WI38 (cell line): ENCODE data around the gene TMEM131.

Source experiments
- H3K4me3 ChIP-seq: 2 replicates; pipeline ENCODE4 v1.5.1; 2011; ENCODE audit warnings: low read depth, mild to moderate bottlenecking, control low read depth, low read length
- TF ChIP-seq, protein P1 (sequence below): IDR thresholded peaks from 2 replicates; pipeline ENCODE4 v1.5.1; 2012; ENCODE audit warnings: low read depth, mild to moderate bottlenecking, control low read depth, low read length

Gene TMEM131

DNA sequence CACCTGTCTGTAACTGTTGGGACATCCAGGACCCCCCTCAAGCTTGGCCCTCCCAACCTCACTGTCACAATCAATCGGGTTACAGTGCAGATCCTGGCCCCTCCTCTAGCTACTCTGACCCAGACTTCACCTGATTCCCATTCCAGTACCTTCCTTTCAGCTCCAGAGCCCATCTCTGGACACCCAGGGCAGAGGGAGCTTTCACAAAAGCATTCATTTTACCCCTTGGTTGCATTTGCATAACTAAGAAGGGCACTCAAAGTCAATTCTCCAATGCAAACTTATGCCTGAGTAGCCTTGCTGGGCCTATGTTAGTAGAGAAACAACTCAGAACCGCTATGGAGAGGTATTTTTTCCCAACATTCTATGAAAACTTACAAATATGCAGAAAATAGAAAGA, 275.0 kb downstream of the TMEM131 start:
- TF ChIP-seq, protein P1, sequence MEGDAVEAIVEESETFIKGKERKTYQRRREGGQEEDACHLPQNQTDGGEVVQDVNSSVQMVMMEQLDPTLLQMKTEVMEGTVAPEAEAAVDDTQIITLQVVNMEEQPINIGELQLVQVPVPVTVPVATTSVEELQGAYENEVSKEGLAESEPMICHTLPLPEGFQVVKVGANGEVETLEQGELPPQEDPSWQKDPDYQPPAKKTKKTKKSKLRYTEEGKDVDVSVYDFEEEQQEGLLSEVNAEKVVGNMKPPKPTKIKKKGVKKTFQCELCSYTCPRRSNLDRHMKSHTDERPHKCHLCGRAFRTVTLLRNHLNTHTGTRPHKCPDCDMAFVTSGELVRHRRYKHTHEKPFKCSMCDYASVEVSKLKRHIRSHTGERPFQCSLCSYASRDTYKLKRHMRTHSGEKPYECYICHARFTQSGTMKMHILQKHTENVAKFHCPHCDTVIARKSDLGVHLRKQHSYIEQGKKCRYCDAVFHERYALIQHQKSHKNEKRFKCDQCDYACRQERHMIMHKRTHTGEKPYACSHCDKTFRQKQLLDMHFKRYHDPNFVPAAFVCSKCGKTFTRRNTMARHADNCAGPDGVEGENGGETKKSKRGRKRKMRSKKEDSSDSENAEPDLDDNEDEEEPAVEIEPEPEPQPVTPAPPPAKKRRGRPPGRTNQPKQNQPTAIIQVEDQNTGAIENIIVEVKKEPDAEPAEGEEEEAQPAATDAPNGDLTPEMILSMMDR = no peak
- no peak overlapping the region for H3K4me3 ChIP-seq

DNA sequence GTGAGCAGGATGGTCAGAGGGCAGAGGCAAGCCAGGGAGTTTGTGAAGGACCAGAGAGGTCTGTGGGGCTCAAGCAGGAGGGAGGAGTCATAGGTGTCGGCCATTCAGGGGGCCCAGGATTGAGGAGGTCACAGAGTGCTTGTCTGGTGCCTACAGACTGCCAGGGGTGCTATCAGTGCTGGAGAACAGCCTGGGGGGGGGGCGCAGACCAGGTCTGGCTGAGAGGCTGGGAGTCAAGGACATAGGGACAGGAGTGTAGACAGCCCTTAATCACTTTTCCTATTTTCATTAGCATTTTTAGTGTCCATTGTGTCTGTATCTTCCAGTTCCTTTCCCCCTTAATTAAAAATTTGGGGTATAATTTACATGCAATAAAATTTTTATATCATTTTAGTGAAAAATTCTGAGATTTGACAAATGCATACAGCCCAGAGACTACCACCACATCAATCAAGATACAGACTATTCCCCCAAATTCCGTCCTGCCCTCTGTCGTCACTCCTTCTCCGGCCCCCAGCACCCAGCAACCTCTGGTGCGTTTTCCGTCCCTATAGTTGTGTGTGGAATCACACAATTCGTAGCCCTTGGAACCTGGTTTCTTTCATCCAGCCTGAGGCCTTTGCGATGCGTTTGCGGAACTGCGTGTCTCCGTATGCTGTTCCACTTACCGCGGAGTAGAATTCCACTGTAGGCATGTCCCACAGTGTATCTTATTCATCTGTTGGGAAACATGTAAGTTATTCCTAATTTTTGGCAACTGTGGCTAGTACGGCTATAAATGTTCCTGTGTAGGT, 276.2 kb downstream of the TMEM131 start:
- H3K4me3 ChIP-seq = no peak overlapping the region
- TF ChIP-seq, protein P1 = no peak

DNA sequence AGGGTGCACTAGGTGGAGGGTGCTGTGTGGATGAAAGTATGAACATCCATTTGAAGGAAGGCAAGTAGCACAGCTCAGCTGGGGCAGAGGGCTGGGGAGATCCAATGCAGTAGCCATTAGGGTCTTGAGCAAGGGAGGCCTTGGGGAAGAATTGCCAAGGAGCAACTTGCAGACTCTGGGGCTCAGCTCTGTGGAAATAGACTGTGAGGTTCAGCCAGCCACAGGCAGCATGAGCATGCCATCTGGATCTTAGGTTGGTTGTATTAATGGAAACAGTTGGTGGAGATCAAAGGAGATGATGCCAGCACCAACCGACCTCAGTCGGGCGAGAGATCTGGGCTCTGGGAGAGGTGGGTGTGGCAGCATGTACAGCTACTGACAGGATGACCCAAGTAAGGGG, 276.8 kb downstream of the TMEM131 start:
- TF ChIP-seq, protein P1 = no peak
- no peak overlapping the region for H3K4me3 ChIP-seq

DNA sequence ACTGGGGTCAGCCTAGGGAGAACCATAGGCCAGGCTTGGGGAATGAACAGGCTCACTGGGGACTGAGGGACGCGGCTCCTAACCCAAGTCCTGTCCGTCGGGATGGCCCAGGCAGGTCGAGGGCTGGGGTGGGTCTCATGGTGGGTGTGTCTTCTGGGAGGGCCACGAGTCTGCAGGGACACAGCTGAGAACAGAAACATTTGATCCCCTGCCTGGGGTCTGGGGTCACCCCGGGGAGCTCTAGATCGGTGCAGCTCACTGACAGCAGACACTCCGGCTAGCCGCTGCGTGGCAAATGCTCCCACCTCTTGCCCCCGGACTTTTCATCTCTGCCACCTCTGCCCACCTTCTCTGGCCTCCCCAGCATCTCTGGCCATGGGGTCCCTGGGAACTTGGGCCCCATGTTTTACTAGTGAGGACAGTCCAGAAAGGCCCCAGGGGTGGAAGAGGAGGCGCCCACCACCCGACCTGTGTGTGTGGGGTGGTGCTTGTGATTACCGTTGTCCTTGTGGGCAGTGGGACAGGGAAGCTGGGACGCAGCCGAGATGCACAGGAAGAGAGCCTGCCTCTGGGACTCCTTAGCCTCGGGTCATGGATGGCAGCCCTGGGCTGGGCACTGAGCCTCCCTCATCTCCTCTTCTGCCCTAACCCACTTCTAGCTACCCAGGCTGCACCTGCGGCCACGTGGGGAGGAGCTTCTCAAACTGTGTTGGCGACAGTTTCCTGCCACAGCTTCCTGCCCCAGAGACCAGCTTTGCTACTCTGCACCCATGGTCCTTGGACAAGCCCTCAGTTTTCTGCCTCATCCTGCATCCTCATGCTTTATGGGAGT, 277.5 kb downstream of the TMEM131 start:
- TF ChIP-seq, protein P1 = no peak
- H3K4me3 ChIP-seq = no peak overlapping the region

DNA sequence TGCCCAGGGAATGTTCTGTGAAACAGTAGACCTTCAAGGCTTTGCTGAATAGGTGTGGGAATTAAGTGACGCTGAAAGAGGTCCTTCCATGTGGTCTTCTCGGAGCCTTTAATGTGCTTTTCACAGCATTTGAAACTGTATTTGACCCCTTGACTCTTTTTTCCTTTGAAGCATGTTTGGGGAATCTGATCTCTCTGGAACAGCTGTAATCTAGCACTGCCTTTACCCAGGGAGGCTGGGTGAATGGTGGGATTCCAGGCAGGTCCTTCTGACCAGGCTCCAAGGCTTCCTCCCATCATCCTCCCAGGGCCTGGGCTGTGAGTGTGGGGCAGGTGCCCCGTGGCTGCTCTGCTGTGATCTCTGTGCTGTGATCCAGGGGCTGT, 278.1 kb downstream of the TMEM131 start:
- TF ChIP-seq, protein P1 = no peak
- H3K4me3 ChIP-seq = no peak overlapping the region

DNA sequence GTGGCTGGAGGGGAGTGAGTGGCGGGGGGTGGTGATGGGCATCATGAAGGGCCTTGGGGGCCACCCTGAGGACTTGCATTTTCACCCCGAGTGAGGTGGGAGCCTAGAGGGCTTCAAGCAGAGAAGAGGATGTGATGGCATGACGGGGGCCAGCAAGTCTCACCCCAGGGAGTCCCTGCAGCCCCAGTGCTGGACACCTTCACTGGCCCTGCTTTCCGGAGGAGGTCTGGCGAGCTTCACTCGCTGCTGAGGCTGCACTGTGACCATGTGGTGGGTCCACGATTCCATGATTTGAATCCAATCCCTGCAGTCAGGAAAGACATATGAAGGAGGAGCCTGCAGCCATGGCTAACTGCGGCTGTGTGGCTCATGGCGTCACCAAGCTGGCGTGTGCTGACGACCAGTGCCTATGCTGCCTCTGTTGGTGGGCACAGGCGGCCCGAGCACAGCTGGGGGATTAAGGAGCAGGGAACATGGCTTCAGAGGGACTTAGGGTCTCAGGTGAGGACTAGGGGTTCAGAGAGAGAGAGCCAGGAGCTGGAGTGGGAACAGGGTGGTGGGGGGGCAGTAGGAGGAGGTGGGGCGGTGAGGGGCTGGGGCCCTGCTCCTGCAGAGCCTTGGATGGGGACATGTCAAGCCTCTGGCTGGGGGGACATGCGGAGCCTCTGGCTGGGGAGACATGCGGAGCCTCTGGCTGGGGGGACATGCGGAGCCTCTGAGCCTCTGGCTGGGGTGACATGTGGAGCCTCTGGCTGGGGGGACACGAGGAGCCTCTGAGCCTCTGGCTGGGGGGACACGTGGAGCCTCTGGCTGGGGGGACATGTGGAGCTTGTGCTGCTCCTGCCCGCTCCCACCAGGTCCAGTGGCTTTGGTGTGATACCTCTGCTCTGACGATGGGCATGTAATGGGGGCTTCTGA, 278.8 kb downstream of the TMEM131 start:
- TF ChIP-seq, protein P1 = no peak

More for the DNA sequence above, 278.8 kb downstream of the TMEM131 start:
- H3K4me3 ChIP-seq = no peak overlapping the region
